ENCODE results near the gene WBP1. TPM values are rescaled to one million over a fixed set of nuclear protein-coding genes. Genes with fewer than 3 reads are reported as not detected.

WBP1 gene
- total and polyA plus RNA-seq, 4 donors = 39.5 to 65.0 (median 56.3) TPM

GRCh38 chr2:74429487-74430451, 28.5 kb upstream of the WBP1 start:
- TF ChIP-seq CTCF (IDR thresholded peaks at IDR 0.05; ENCODE audit: control extremely low read depth, extremely low read depth) = no peak
- no peaks in the 10 kb centered on the region for H3K27me3 ChIP-seq (ENCODE audit: control insufficient read depth in 3 of 3, insufficient read depth in 3 of 3, low read length in 2 of 3)
- H3K27ac ChIP-seq (ENCODE audit: low read depth in 1 of 2, low read length in 1 of 2) = no peak overlapping the region
- H3K4me1 ChIP-seq (ENCODE audit: control insufficient read depth in 5 of 5, insufficient read depth in 5 of 5, low read length in 5 of 5) = no peaks in the 10 kb centered on the region
- H3K36me3 ChIP-seq (ENCODE audit: control insufficient read depth in 4 of 4, insufficient read depth in 4 of 4, low read length in 4 of 4) = peaks cover 20 to 48% (median 39%) of the 10 kb centered on the region in 4 donors
- ATAC-seq (ENCODE audit: insufficient read depth, low FRiP score) (no peak), DNase-seq (no peak)
- H3K9me3 ChIP-seq (ENCODE audit: control insufficient read depth in 4 of 4, insufficient read depth in 3 of 4, low read length in 3 of 4) = no peaks in the 10 kb centered on the region
- 90 to 92% methylated on average over 18 of the region's 18 CpGs for WGBS, 2 donors
- H3K4me3 ChIP-seq = no peak overlapping the region
- H3K9ac ChIP-seq (ENCODE audit: insufficient read depth in 1 of 2, low read length in 2 of 2) = no peak overlapping the region

DNA sequence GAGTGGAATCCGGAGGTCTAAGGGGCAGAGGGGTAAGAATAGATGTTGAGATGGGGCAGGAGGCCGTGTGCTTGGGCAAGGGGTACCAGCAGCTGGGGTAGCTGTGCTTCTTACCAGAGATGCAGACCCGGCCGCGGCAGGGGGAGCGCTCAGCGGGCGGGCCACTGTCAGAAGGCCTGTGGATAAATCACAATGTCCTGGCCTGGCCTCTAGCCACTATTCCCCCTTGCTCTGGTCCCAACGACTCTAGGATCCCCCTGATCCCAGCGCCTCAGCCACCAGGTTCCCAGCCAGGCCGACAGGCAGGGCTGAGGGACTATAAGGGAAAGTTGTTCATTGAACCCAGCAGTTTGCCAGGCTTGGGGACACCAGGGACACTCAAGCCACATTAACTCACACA, 27.7 kb upstream of the WBP1 start:
- no peaks in the 10 kb centered on the region for H3K9me3 ChIP-seq (ENCODE audit: control insufficient read depth in 4 of 4, insufficient read depth in 3 of 4, low read length in 3 of 4)
- 87 to 90% methylated on average over 11 of the region's 11 CpGs for WGBS, 2 donors
- no peaks in the 10 kb centered on the region for H3K27me3 ChIP-seq (ENCODE audit: control insufficient read depth in 3 of 3, insufficient read depth in 3 of 3, low read length in 2 of 3)
- ATAC-seq (ENCODE audit: insufficient read depth, low FRiP score) (no peak), DNase-seq (no peak)
- no peak overlapping the region for H3K9ac ChIP-seq (ENCODE audit: insufficient read depth in 1 of 2, low read length in 2 of 2)
- H3K36me3 ChIP-seq (ENCODE audit: control insufficient read depth in 4 of 4, insufficient read depth in 4 of 4, low read length in 4 of 4) = peaks cover 20 to 48% (median 36%) of the 10 kb centered on the region in 4 donors
- no peak overlapping the region for H3K4me3 ChIP-seq
- TF ChIP-seq CTCF (IDR thresholded peaks at IDR 0.05; ENCODE audit: control extremely low read depth, extremely low read depth) = no peak
- no peaks in the 10 kb centered on the region for H3K4me1 ChIP-seq (ENCODE audit: control insufficient read depth in 5 of 5, insufficient read depth in 5 of 5, low read length in 5 of 5)
- no peak overlapping the region for H3K27ac ChIP-seq (ENCODE audit: low read depth in 1 of 2, low read length in 1 of 2)

GRCh38 chr2:74436111-74436805, 22.0 kb upstream of the WBP1 start:
- H3K27ac ChIP-seq (ENCODE audit: low read depth in 1 of 2, low read length in 1 of 2) = no peak overlapping the region
- 85 to 91% methylated on average over 43 of the region's 43 CpGs for WGBS, 2 donors
- peaks cover 0 to 46% (median 18%) of the 10 kb centered on the region in 5 donors for H3K4me1 ChIP-seq (ENCODE audit: control insufficient read depth in 5 of 5, insufficient read depth in 5 of 5, low read length in 5 of 5)
- no peak overlapping the region for H3K4me3 ChIP-seq
- no peaks in the 10 kb centered on the region for H3K9me3 ChIP-seq (ENCODE audit: control insufficient read depth in 4 of 4, insufficient read depth in 3 of 4, low read length in 3 of 4)
- DNase-seq (no peak), ATAC-seq (ENCODE audit: insufficient read depth, low FRiP score) (no peak)
- H3K27me3 ChIP-seq (ENCODE audit: control insufficient read depth in 3 of 3, insufficient read depth in 3 of 3, low read length in 2 of 3) = no peaks in the 10 kb centered on the region
- TF ChIP-seq CTCF (IDR thresholded peaks at IDR 0.05; ENCODE audit: control extremely low read depth, extremely low read depth) = no peak
- no peak overlapping the region for H3K9ac ChIP-seq (ENCODE audit: insufficient read depth in 1 of 2, low read length in 2 of 2)
- peaks cover 6 to 16% (median 10%) of the 10 kb centered on the region in 4 donors for H3K36me3 ChIP-seq (ENCODE audit: control insufficient read depth in 4 of 4, insufficient read depth in 4 of 4, low read length in 4 of 4)

Measured in lung (tissue), 12 donors.